A673 (cell line): ENCODE measurements around the gene CFAP92. TPM values are rescaled to one million over a fixed set of nuclear protein-coding genes. Genes with fewer than 3 reads are reported as not detected.

Experiments used
- BruUV-seq: library from RNA; stranded (reverse); fragments of 400-500 nt; replicated peaks from 2 replicates; lab custom pipeline; 2021; lab: Mats Ljungman, UMichigan
- CTCF ChIA-PET: fragments of 300-600 bp; sonication (Branson Sonifier 250); formaldehyde crosslinking; loops from one replicate; lab custom pipeline; 2022; ENCODE audit warnings: antibody characterized with exemption; lab: Charles Lee
- POLR2A ChIA-PET: fragments of 300-600 bp; sonication (Branson Sonifier 250); formaldehyde crosslinking; loops from one replicate; lab custom pipeline; 2022; ENCODE audit warnings: antibody characterized with exemption; ENCODE audit not compliant: low non-redundant PET; lab: Charles Lee
- DNase-seq: peaks from one replicate; pipeline ENCODE4 v3.0.0-alpha.2; 2015; ENCODE audit warnings: low spot score
- H3K27ac ChIP-seq: fragments of 200-600 bp; sonication (generic); 2 replicates; pipeline ENCODE4 v1.5.1; 2016; ENCODE audit warnings: mixed run types, low read depth, mild to moderate bottlenecking, mixed read lengths, antibody characterized with exemption, low read length; ENCODE audit not compliant: poor library complexity, severe bottlenecking
- H3K27me3 ChIP-seq: fragments of 200-600 bp; sonication (generic); replicated peaks from 2 replicates; pipeline ENCODE4 v1.6.1; 2017; ENCODE audit warnings: mixed run types, low read depth, mild to moderate bottlenecking, mixed read lengths, antibody characterized with exemption, low read length; ENCODE audit not compliant: insufficient read depth, poor library complexity
- H3K36me3 ChIP-seq: fragments of 200-600 bp; sonication (generic); 2 replicates; pipeline ENCODE4 v1.6.1; 2016; ENCODE audit warnings: mixed run types, mild to moderate bottlenecking, mixed read lengths, antibody characterized with exemption, low read length; ENCODE audit not compliant: insufficient read depth, poor library complexity, severe bottlenecking
- H3K4me1 ChIP-seq: fragments of 200-600 bp; sonication (generic); 2 replicates; pipeline ENCODE4 v1.6.1; 2017; ENCODE audit warnings: mixed run types, mild to moderate bottlenecking, mixed read lengths, antibody characterized with exemption, low read length; ENCODE audit not compliant: insufficient read depth, poor library complexity, severe bottlenecking
- H3K4me3 ChIP-seq: fragments of 200-600 bp; sonication (generic); 2 replicates; pipeline ENCODE4 v1.5.1; 2016; ENCODE audit warnings: low read depth, mixed run types, mild to moderate bottlenecking, mixed read lengths, low read length; ENCODE audit not compliant: poor library complexity, severe bottlenecking
- H3K9me3 ChIP-seq: fragments of 200-600 bp; sonication (generic); 2 replicates; pipeline ENCODE4 v1.6.1; 2016; ENCODE audit warnings: mixed run types, low read depth, mild to moderate bottlenecking, mixed read lengths, antibody characterized with exemption, low read length; ENCODE audit not compliant: poor library complexity, severe bottlenecking
- CTCF ChIP-seq: fragments of 300-800, 200-600 bp; sonication (generic); conservative IDR thresholded peaks from 2 replicates; pipeline ENCODE4 v1.5.1; 2017; ENCODE audit warnings: low read depth, mild to moderate bottlenecking, antibody characterized with exemption, low read length, moderate library complexity, mixed read lengths
- EZH2 ChIP-seq: fragments of 200-600 bp; sonication (generic); IDR thresholded peaks from 2 replicates; pipeline ENCODE4 v1.6.1; 2017; ENCODE audit warnings: borderline replicate concordance, low read depth, mild to moderate bottlenecking, mixed read lengths, antibody characterized with exemption, low read length; ENCODE audit not compliant: poor library complexity, severe bottlenecking
- intact Hi-C: fragments of 100-400 bp; cut with micrococcal nuclease; formaldehyde crosslinking; loops from one replicate; pipeline ENCODE4 v1.10.0; 2022; ENCODE audit not compliant: unreplicated experiment
- total RNA-seq: library from RNA; stranded (reverse); gene quantifications from 2 replicates; pipeline ENCODE4 v1.2.3, GENCODE V29; 2021

CFAP92 gene
- total RNA-seq, 1 experiment from 2014 or later = not detected

- TF ChIP-seq EZH2 (no peak), CTCF (no peak)
- POLR2A ChIA-PET = no interaction called here
- Histone ChIP-seq H3K4me3 (no peak overlapping the region), H3K27ac (no peak overlapping the region), H3K36me3 (no peaks in the 10 kb centered on the region), H3K27me3 (no peaks in the 10 kb centered on the region), H3K4me1 (peaks cover 6% of the 10 kb centered on the region), H3K9me3 (no peaks in the 10 kb centered on the region)
- CTCF ChIA-PET = interaction anchor here (0.8 to 1.3 kb wide), 2 partner anchors 56 to 220 kb away, joined by 3 to 4 read pairs; no protein-coding TSS in a partner anchor
- BruUV-seq = no TSS peak
- no peak for DNase-seq
- intact Hi-C loops = no loop called here
Observed at GRCh38 chr3:129025691-129026435, 32.0 kb upstream of the CFAP92 start.

- intact Hi-C loops = no loop called here
- no peak for TF ChIP-seq EZH2
- no peak for TF ChIP-seq CTCF
- POLR2A ChIA-PET = interaction anchor here (0.6 kb wide), 1 partner anchor 139 kb away, joined by 5 read pairs; no protein-coding TSS in a partner anchor
Observed at GRCh38 chr3:129025108-129025507, 31.2 kb upstream of the CFAP92 start.

GRCh38 chr3:129023909-129024308 is 30.0 kb upstream of the CFAP92 start:
- no TSS peak for BruUV-seq
- CTCF ChIA-PET = no interaction called here
- Histone ChIP-seq H3K27me3 (no peaks in the 10 kb centered on the region), H3K9me3 (no peaks in the 10 kb centered on the region), H3K27ac (no peak overlapping the region), H3K4me3 (no peak overlapping the region), H3K4me1 (peaks cover 6% of the 10 kb centered on the region), H3K36me3 (no peaks in the 10 kb centered on the region)
- intact Hi-C loops = no loop called here
- POLR2A ChIA-PET = no interaction called here
- DNase-seq = peak; percentile 45
- TF ChIP-seq CTCF = peak; percentile 47; the same call in 1 of the 2 replicates
- TF ChIP-seq EZH2 = no peak

More at GRCh38 chr3:129025108-129025507, 31.2 kb upstream of the CFAP92 start:
- CTCF ChIA-PET = interaction anchor here (0.8 to 1.3 kb wide), 2 partner anchors 55 to 221 kb away, joined by 3 to 4 read pairs; no protein-coding TSS in a partner anchor
- Histone ChIP-seq H3K4me3 (no peak overlapping the region), H3K27me3 (no peaks in the 10 kb centered on the region), H3K36me3 (no peaks in the 10 kb centered on the region), H3K9me3 (no peaks in the 10 kb centered on the region), H3K4me1 (peaks cover 6% of the 10 kb centered on the region), H3K27ac (no peak overlapping the region)
- no TSS peak for BruUV-seq
- no peak for DNase-seq
